ENCODE results near the gene DNAH2. TPM values are rescaled to one million over a fixed set of nuclear protein-coding genes. Genes with fewer than 3 reads are reported as not detected.

Gene DNAH2
- total and polyA plus RNA-seq, 2 of the 8 experiments (the other 6 are each of a cell fraction or from before 2014, with no cell fraction given): 0.13 to 0.18 TPM

DNA sequence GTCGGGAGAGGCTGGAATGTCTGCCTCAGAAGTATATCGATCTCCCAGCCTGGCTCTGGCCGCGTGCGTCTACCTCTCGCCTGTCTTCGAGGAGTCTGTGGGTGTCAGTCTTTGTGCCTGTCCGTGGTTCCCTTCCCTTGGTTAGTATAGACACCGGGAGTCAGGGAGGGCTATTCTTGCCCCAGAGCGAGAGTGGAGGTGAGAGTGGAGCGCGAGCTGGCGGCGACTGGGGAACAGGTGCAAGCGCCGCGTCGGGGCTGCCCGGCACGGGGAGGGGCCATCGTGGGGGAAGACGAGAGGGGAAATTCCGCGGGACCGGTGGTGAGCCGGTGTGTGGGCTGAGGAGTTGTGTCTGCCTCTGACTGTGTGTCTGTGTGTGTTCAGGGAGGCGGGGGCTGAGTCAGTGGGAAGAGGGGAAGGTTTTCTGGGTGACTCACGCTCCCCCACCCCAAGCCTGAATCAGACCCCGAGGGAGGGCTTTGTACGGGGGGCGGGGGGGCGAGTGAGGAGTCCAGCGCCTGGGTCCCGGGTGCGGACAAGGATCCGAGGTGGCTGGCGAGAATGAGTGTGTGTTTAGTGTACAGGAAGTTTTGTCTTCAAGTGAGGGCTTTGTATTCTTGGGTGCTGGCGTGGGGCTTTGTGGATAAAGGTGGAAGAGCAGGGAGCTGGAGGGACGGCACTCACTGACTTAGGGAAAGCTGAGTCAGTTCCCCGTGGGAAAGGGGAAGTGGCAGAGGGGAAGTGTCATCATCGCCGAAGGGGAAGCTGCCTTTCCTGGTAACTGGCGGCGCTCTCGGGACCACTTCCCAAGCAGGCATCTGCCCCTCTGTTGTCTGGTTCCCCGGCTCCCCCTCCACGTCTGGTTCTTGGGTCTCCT lies 125.1 kb downstream of the DNAH2 start:
- Histone ChIP-seq H2BK120ac (replicated peaks; ENCODE audit: low read depth, low read length) (no peak overlapping the region), H3K27ac (ENCODE audit: low read depth, low read length) (no peak overlapping the region), H3K18ac (ENCODE audit: extremely low read depth, low read length) (no peak overlapping the region), H3K9ac (replicated peaks in 1 of 4; ENCODE audit: extremely low read depth in 1 of 4, low read depth in 3 of 4, low read length in 3 of 4) (peak overlapping the region in 1 of 4 experiments; percentile 56; a peak in 1 of 7 replicates), H2BK5ac (ENCODE audit: low read depth, low read length) (peak overlapping the region; percentile 78; the same call in 1 of the 2 replicates), H4K20me1 (replicated peaks in 1 of 2; ENCODE audit: control insufficient read depth in 1 of 2, insufficient read depth in 2 of 2, low read length in 2 of 2) (peaks cover 12 to 42% of the 10 kb centered on the region in 2 experiments), H3K9me3 (ENCODE audit: insufficient read depth in 2 of 2, low read depth in 1 of 2, low read length in 1 of 2) (no peaks in the 10 kb centered on the region), H3K4me3 (ENCODE audit: extremely low read depth in 1 of 4, insufficient read depth in 2 of 4, low read depth in 3 of 4, low read length in 4 of 4) (peak overlapping the region; percentile 70 to 98 (median 86)), H3K4me1 (replicated peaks in 1 of 4; ENCODE audit: control insufficient read depth in 3 of 4, insufficient read depth in 4 of 4, low read length in 3 of 4) (peaks cover 10 to 27% (median 18%) of the 10 kb centered on the region in 4 experiments), H2BK15ac (ENCODE audit: low read length) (peak overlapping the region; percentile 48; the same call in 1 of the 2 replicates), H4K8ac (ENCODE audit: extremely low read depth, insufficient read depth, low read length) (no peak overlapping the region), H3K14ac (ENCODE audit: insufficient read length) (no peak overlapping the region), H4K5ac (ENCODE audit: insufficient read length, low read depth, low read length) (no peak overlapping the region), H2AFZ (ENCODE audit: low read length) (no peak overlapping the region), H3K23ac (ENCODE audit: insufficient read length) (no peak overlapping the region), H3K79me1 (ENCODE audit: low read depth, low read length) (no peaks in the 10 kb centered on the region), H4K91ac (replicated peaks; ENCODE audit: insufficient read length, low read length) (no peak overlapping the region), H3K4ac (replicated peaks; ENCODE audit: insufficient read length, low read depth, low read length) (no peak overlapping the region), H3K4me2 (ENCODE audit: insufficient read depth in 1 of 2, low read depth in 2 of 2, low read length in 2 of 2) (peak overlapping the region; percentile 96 to 100), H3K27me3 (replicated peaks in 1 of 4; ENCODE audit: control insufficient read depth in 3 of 4, extremely low read depth in 1 of 4, insufficient read depth in 3 of 4, low read length in 3 of 4) (peaks cover 18 to 53% (median 49%) of the 10 kb centered on the region in 4 experiments), H3K36me3 (ENCODE audit: control insufficient read depth in 2 of 4, insufficient read depth in 4 of 4, low read length in 3 of 4) (no peaks in the 10 kb centered on the region; a peak in 1 of 8 replicates), H2BK20ac (ENCODE audit: low read length) (no peak overlapping the region), H2AK5ac (ENCODE audit: low read depth, low read length) (no peak overlapping the region), H3K56ac (replicated peaks; ENCODE audit: insufficient read length, low read depth, low read length) (no peak overlapping the region), H2BK12ac (ENCODE audit: low read depth, low read length) (no peak overlapping the region), H3K79me2 (ENCODE audit: control insufficient read depth in 1 of 2, insufficient read depth in 2 of 2, low read length in 2 of 2) (no peaks in the 10 kb centered on the region), H3K23me2 (ENCODE audit: low read depth, low read length) (peaks cover 34% of the 10 kb centered on the region)
- ChIA-PET CTCF (ENCODE audit: partially characterized antibody) (interaction anchor here (0.8 to 2.1 kb wide), 6 partner anchors 9 to 142 kb away, joined by 3 to 6 read pairs (median 4); partner anchors contain the start of gene EFNB3), POLR2A (ENCODE audit: partially characterized antibody) (interaction anchor here (0.6 to 4.2 kb wide), 9 partner anchors 9 to 166 kb away, joined by 3 to 20 read pairs (median 5); partner anchors contain the start of genes CYB5D1, KDM6B, NAA38 and TMEM88)
- FAIRE-seq (no peak), DNase-seq (ENCODE audit: low read depth in 1 of 2, low spot score in 2 of 2) (peak in 1 of 2 experiments; percentile 62)
- TF ChIP-seq CREB1 (IDR thresholded peaks at IDR 0.05) (0 out of 2 replicates have a peak, but pooled peaks have one; percentile 8), SAP30 (IDR thresholded peaks at IDR 0.05; ENCODE audit: insufficient read depth, insufficient replicate concordance, low read length) (peak; percentile 50), TEAD4 (IDR thresholded peaks at IDR 0.05; ENCODE audit: low read depth, low read length) (peak; percentile 81), SUZ12 (IDR thresholded peaks at IDR 0.05; ENCODE audit: low read length) (peak; percentile 64; the same call in 1 of the 2 replicates), RBBP5 (IDR thresholded peaks at IDR 0.05; ENCODE audit: borderline replicate concordance, low read depth, low read length) (0 out of 2 replicates have a peak, but pooled peaks have one; percentile 38), EGR1 (IDR thresholded peaks at IDR 0.05; ENCODE audit: borderline replicate concordance, low read depth, low read length) (peak; percentile 81; the same call in 1 of the 2 replicates), CHD1 (IDR thresholded peaks at IDR 0.05; ENCODE audit: low read depth, low read length) (no peak), MAFK (IDR thresholded peaks at IDR 0.05; ENCODE audit: low read depth, low read length) (no peak), KDM1A (IDR thresholded peaks at IDR 0.05; ENCODE audit: borderline replicate concordance, low read length) (no peak)
- TF ChIP-seq, protein P1, sequence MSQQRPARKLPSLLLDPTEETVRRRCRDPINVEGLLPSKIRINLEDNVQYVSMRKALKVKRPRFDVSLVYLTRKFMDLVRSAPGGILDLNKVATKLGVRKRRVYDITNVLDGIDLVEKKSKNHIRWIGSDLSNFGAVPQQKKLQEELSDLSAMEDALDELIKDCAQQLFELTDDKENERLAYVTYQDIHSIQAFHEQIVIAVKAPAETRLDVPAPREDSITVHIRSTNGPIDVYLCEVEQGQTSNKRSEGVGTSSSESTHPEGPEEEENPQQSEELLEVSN (IDR thresholded peaks at IDR 0.05): peak; percentile 39
- 1% methylated on average over 33 of the region's 47 CpGs; no CpG with 5 or more reads in 1 of the 2 experiments for WGBS, 2 experiments (ENCODE audit: extremely low coverage in 1 of 2, insufficient coverage in 1 of 2, insufficient read length in 1 of 2, insufficient replicate concordance in 2 of 2, low coverage in 1 of 2, low lambda C conversion rate in 2 of 2, missing lambda C conversion rate in 1 of 2)
